ENCODE measurements around the gene FOXP4.

DNA sequence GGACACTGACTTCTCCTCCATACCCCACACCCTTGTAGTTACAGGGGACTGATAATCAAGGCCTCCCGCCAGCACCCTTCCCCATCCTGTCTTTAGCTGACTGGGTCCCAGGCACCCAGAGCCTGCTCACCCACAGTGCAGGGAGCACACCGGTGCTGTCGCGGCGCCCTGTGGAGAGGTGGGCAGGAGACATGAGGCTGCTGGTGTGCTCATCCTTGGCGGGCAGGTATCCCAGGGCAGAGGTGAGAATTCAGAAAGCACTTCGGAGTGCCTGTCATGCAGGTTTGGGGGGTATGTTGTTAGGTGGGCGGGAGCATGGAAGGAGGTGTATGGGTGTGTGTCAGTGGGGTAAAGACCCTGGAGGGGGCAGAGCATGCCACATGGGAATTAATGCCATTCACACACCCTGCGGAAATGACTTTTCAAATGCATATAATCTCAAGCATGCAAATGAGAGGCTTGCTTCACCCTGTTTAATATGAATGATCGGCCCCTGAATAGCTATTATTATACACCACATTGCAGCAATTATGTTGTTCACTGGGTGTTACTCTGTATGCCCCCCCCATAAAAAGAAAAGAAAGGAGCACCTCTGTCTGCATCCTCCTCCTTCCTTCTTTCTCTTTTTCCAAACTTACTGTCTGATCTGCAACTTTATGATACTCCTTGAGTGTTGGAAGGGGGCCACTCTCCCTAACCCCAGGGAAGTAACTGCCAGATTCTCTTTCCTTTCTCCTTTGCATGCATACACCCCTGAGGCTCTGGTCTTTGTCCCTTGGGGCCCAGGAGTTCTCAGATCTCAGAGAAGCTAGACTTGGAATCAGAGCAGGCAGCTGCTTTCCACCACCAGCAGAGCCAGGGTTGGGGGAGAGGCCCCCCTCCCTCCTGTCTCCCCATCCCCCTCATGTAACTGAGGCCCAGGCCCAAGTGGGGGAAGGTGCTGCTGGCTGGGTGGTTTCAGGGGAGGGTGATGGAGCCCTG, 16.0 kb downstream of the FOXP4 start:
- TF ChIP-seq MAX (IDR thresholded peaks at IDR 0.05), result no peak
- TF ChIP-seq SIN3A (IDR thresholded peaks at IDR 0.05; ENCODE audit: low read depth), result no peak
- no peak for TF ChIP-seq FOSL1 (IDR thresholded peaks at IDR 0.05; ENCODE audit: low read depth)
- no peak for TF ChIP-seq POLR2A (IDR thresholded peaks at IDR 0.05; ENCODE audit: borderline replicate concordance, extremely low read depth, insufficient read depth, insufficient read length)
- TF ChIP-seq REST (IDR thresholded peaks at IDR 0.05; ENCODE audit: low read depth), result no peak
- TF ChIP-seq, protein P1, sequence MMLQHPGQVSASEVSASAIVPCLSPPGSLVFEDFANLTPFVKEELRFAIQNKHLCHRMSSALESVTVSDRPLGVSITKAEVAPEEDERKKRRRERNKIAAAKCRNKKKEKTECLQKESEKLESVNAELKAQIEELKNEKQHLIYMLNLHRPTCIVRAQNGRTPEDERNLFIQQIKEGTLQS (IDR thresholded peaks at IDR 0.05), result no peak
- TF ChIP-seq, protein P2, sequence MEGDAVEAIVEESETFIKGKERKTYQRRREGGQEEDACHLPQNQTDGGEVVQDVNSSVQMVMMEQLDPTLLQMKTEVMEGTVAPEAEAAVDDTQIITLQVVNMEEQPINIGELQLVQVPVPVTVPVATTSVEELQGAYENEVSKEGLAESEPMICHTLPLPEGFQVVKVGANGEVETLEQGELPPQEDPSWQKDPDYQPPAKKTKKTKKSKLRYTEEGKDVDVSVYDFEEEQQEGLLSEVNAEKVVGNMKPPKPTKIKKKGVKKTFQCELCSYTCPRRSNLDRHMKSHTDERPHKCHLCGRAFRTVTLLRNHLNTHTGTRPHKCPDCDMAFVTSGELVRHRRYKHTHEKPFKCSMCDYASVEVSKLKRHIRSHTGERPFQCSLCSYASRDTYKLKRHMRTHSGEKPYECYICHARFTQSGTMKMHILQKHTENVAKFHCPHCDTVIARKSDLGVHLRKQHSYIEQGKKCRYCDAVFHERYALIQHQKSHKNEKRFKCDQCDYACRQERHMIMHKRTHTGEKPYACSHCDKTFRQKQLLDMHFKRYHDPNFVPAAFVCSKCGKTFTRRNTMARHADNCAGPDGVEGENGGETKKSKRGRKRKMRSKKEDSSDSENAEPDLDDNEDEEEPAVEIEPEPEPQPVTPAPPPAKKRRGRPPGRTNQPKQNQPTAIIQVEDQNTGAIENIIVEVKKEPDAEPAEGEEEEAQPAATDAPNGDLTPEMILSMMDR (IDR thresholded peaks at IDR 0.05 in 2 of 3, conservative IDR thresholded peaks at IDR 0.05 in 1 of 3; ENCODE audit: borderline replicate concordance in 1 of 3, insufficient read depth in 1 of 3, low read depth in 2 of 3, low read length in 2 of 3), result no peak
- TF ChIP-seq ELF1 (IDR thresholded peaks at IDR 0.05; ENCODE audit: borderline replicate concordance, low read depth), result no peak
- TF ChIP-seq RAD21 (IDR thresholded peaks at IDR 0.05; ENCODE audit: low read depth), result no peak
- TF ChIP-seq ZNF274 (IDR thresholded peaks at IDR 0.05; ENCODE audit: low read depth, low read length), result no peak
- no peak for TF ChIP-seq EZH2phosphoT487 (IDR thresholded peaks at IDR 0.05; ENCODE audit: borderline replicate concordance)
- TF ChIP-seq POLR2AphosphoS5 (IDR thresholded peaks at IDR 0.05; ENCODE audit: low read depth, low read length), result no peak
- TF ChIP-seq EZH2 (IDR thresholded peaks at IDR 0.05), result no peak
- no peak for TF ChIP-seq CEBPB (IDR thresholded peaks at IDR 0.05; ENCODE audit: low read depth)

Measured in HCT116 (cell line).